ENCODE results near the gene CLSTN1.
A peak's percentile ranks its signal among the peaks of the same experiment; 100 is the strongest.
"Not testable (repeated sequence)": the region's sequence is repeated elsewhere in the genome, so short reads cannot be mapped to it uniquely, and the experiment has no call there.

The CLSTN1 gene

GRCh38 chr1:9797049-9797448 lies 26.7 kb downstream of the CLSTN1 start:
- DNase-seq (ENCODE audit: low spot score) = no peak

- DNase-seq (ENCODE audit: low spot score) = no peak
These were observed 29.7 kb downstream of the CLSTN1 start for GRCh38 chr1:9794081-9794480.

GRCh38 chr1:9793291-9793690 lies 30.5 kb downstream of the CLSTN1 start:
- no peak for DNase-seq (ENCODE audit: low spot score)

GRCh38 chr1:9792156-9793042 lies 31.4 kb downstream of the CLSTN1 start:
- DNase-seq (ENCODE audit: low spot score) = no peak

- DNase-seq (ENCODE audit: low spot score) = not testable (repeated sequence)
These were observed 34.1 kb downstream of the CLSTN1 start for GRCh38 chr1:9789700-9790099.

- peak; percentile 94 for DNase-seq (ENCODE audit: low spot score)
These were observed 36.1 kb downstream of the CLSTN1 start for GRCh38 chr1:9787702-9788101.

GRCh38 chr1:9785406-9785805 lies 38.4 kb downstream of the CLSTN1 start:
- no peak for DNase-seq (ENCODE audit: low spot score)

- peak; percentile 92 for DNase-seq (ENCODE audit: low spot score)
These were observed 39.1 kb downstream of the CLSTN1 start for GRCh38 chr1:9784508-9785133.

- DNase-seq (ENCODE audit: low spot score) = no peak
These were observed 40.9 kb downstream of the CLSTN1 start for GRCh38 chr1:9782897-9783296.

GRCh38 chr1:9782116-9782751 lies 41.5 kb downstream of the CLSTN1 start:
- DNase-seq (ENCODE audit: low spot score) = no peak

GRCh38 chr1:9780554-9781110 lies 43.1 kb downstream of the CLSTN1 start:
- DNase-seq (ENCODE audit: low spot score) = no peak

- DNase-seq (ENCODE audit: low spot score) = no peak
These were observed 44.9 kb downstream of the CLSTN1 start for GRCh38 chr1:9778905-9779304.

GRCh38 chr1:9776685-9777084 lies 47.1 kb downstream of the CLSTN1 start:
- no peak for DNase-seq (ENCODE audit: low spot score)

- no peak for DNase-seq (ENCODE audit: low spot score)
These were observed 48.8 kb downstream of the CLSTN1 start for GRCh38 chr1:9774712-9775679.

GRCh38 chr1:9770298-9770697 lies 53.5 kb downstream of the CLSTN1 start:
- no peak for DNase-seq (ENCODE audit: low spot score)

- DNase-seq (ENCODE audit: low spot score) = no peak
These were observed 54.8 kb downstream of the CLSTN1 start for GRCh38 chr1:9768983-9769382.

- peak; percentile 78 for DNase-seq (ENCODE audit: low spot score)
These were observed 55.6 kb downstream of the CLSTN1 start for GRCh38 chr1:9767964-9768668.

- no peak for DNase-seq (ENCODE audit: low spot score)
These were observed 56.9 kb downstream of the CLSTN1 start for GRCh38 chr1:9766759-9767442.

- DNase-seq (ENCODE audit: low spot score) = no peak
These were observed 59.2 kb downstream of the CLSTN1 start for GRCh38 chr1:9764550-9764949.

GRCh38 chr1:9763914-9764313 lies 59.9 kb downstream of the CLSTN1 start:
- no peak for DNase-seq (ENCODE audit: low spot score)

All from NAMALWA (cell line).